ENCODE results near the gene TAF3.

The TAF3 gene

DNA sequence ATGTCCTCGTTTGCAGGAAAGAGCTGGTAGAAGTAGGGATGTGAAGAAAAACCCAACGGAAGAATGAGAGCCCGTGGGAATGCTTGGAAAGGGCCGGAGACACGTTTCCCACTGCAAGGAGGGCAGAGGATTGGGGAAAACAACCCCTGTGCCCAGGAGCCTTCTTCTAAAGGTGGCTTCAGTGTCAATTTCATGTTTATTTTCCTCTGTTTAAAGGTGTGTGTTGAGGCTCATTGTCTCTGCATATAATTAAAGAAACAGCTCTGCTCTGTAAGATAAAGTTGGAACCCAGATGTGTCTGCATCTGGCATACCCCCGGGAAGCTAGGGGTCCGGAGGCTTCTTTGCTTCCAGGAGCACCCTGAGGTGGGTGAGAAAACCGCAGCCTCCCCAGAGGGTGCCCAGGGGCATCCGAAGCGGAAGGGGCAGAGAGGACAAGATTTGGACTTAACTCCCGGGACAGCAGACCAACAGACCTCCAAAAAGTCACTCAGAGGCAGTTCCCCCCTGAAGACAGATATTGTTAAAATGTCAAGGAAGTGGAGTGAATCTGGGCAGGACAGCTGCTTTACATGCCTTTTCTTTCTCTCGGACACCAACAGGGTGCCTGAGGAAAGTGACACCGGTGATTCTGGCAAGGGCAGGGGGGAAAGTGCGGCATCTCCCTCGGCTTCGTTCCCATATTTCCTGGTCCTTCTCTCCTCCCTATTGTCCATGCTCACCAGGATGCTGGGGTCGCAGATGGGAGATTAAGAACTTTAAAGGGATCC, 227.6 kb downstream of the TAF3 start:
- no peak for DNase-seq (ENCODE audit: low read depth)

DNA sequence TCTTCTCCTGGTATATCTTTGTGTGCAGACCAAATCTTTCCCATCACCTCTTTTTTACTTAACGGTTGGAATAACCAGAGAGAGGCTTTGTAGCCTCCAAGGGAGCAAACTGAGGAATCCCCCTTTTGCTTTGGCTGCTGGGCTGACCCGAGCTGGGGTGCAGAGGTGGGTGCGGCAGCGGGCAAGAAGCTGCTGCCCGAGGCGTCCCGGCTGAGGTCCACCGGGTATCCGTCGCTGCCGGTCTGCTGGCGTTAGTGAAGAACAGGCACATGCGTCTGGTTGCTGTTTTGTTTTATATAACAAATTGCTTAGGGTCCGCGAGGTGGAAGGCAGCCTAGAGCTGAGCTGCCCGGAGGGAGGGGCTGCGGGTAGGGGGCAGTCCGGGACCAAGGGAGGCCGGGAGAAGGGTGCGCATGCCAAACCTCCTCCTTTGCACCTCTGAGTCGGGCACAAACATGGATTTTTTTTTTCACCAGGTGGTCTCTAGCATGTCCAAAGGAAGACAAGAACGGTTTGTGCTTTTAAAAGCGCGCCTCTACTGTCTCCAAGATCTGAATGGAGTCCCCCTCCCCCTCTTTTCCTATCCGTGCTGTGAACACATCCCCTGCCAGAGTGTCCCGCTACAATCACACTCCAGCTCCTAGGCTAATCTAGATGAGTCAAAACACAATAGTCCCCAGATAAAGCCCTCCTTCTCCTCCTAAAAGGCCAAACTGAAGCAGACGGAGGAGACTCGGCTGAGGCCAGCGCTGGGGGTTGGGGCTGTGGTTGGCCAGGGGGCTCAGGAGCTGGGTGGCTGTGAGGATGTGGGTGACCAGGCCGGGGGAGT, 229.4 kb downstream of the TAF3 start:
- no peak for DNase-seq (ENCODE audit: low read depth)

DNA sequence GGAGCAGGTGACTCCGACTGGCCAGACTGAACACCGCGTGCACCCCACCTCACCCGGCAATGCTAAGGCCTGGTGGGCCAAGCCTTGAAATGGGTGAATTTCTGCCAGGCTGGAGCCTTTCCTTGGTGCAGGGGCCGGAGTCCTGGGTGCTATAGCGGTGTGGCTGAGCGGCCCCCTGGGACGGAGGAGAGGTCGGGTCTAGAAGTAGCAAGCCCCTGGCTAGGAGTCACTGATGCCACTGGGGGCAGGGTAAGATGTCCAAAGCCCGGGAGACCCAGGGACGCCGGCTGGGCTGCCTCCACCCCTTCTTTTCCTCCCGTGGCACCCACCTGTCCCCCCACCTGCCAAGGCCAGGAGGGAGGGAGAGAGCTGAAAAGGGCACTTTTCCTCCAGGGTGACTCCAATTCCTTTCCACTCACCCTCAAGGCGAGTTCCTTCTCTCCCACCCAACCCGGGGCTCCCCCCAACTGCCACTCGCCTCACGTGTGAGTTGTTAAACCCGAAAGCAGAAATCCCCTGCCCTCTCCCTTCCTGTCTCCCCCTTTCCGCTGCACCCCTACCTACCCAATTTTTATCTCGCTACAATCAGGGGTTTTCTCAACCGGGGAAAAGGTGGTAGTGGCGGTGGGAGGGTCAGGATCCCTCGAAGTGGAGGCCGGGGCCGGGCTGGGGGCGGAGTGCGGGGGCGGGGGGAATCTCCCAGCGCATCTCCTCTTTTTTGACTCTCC, 230.1 kb downstream of the TAF3 start:
- no peak for DNase-seq (ENCODE audit: low read depth)

DNA sequence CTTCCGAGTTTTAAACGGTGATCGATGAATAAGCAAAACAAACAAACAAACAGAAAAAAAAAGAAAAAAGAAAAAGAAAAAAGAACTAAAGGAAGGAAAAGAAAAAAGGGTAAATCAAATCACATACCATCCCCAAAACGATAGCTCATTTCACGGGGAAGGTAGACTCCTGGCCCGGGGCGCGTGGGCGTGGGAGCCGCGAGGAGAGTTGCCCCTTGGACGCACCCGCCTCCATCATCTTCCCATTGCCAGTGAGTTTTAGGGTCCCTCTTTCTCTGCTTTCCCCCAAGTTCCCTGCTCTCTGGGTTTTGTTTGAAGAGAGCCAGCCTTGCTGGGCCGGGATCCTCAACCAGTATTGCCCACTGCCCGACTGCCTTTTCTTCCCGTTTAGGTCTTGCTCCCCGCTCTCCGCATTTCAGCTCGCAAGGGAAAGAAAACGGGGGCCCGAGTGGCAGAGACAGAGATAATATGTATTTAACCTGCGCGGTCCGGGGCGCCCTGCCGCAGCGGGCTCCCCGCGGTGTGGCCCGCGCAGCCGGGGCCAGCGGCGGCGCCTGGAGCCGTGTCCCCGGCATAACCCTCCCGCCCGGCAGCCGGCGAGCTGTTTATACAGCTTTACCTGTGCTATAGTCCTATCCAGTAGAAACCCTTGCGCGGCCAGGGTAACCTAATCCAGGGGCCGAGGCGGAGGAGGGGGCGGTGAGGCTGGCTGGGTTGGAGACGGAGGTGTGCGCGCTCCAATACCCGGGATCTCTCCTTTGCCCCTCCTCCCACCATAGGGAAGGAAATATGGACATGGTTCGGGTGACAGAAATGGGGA, 230.9 kb downstream of the TAF3 start:
- no peak for DNase-seq (ENCODE audit: low read depth)

DNA sequence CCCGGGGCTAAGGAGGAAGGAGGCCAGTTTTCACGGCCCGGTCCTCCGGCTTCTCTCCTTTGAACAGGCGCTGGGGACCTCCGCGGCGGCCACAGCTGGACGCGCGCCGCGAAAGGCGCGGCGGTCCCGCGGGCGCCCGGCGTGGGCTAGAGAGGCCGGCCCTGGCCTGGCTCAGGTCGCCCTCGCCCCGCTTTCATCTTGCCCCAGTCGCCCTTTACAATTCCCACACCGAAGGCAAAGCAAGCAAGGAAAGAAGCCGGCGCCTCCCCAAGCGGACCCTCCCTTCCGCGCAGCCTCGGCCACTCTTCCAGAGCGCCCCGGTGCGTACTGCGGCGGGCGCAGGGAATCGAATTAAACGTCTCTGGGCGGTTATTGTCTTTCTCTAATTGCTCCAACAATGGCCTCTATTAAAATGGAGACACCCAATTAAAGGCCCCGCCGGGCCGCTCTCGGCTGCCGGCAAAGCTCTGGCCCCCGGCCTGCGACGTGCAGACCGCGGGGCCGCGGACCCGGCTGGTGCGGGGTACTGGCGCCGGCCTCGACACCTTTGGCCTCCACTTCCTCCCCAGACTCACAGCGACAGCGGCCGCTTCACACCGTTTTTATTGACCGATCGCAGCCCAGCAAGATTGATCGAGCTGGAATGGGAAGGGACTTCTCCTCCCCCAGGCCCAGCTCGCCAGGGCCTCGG, 231.7 kb downstream of the TAF3 start:
- DNase-seq (ENCODE audit: low read depth) = no peak

DNA sequence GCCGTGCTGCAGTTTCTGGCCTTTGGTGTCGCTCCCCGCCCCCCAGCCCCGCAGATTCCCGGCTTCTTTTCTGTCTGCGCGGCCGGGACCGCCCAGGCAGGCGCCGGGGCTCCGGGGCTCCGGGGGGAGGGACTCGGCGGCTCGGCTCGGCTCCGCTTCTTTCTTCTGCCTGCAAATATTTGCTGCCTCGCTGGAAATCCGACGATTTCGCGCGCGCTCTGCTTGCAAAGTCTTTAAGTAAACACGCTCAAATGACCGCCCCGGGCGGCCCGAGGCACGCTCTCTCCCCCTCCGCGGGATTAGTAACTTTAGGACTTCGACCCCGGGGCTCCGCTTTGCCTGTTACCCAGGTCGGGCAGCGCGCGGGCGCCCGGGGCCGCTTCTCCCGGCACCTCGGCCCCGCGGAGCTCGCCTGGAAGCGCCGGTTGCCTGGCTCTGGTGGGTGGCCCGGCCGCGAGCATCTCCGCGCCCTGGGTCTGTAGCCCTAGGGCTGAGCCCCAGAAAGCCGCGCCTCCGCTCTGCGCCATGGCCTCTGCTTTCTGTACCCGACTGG, 232.3 kb downstream of the TAF3 start:
- DNase-seq (ENCODE audit: low read depth) = no peak

DNA sequence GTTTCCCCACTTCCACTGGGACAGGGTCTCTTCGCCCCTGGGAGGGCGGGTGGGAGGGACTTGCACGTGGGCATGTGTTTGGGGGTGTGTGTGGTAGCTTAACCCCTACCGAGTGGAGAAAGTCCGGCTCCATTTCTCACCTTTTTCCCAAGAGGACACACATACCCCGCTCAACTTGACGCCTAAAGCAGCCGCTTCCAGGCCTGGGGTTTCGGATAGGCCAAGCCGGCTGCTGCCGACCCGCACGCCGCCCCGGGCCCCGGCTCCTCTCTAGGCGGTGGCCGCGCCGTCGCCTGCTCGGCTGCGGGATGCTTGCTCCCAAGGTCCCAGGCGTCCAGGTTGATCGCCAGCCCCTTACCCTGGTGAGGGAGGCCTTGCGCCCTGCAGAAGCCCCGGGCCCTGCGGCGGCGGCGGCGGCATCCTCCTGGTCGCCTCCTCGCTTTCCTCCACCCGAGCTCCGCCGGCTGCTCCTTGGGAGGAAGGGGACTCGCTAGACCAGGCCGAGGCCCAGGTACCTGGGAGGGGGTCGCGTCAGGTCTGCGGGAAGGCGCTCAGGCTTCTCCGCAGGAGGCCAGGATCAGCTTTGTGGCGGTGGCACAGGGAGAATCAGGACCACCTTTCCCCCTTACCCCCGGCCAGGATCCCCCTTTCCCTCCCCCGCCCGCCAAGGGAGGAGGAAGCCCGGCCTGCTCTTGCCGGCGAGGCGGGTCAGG, 233.0 kb downstream of the TAF3 start:
- no peak for DNase-seq (ENCODE audit: low read depth)

DNA sequence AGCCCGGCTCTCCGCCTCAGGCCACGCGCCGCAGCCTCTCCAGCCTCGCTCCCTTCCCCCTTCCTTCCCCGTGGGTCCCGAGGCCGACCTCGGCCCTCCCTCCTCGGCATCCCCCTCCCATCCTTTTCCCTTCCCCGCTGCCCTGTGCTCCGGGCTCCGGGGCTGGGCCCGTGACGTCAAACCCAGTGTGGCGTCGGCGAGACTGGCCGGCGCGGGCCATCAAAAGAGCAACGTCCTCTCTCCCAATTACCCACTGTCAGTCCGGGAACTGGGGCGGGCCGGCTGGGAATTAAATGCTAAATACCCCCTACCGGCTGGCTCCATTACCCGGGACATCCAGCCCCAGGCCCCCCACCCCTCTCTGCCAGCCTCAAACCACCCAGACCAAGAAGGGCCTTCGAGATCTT, 233.5 kb downstream of the TAF3 start:
- DNase-seq (ENCODE audit: low read depth) = no peak

DNA sequence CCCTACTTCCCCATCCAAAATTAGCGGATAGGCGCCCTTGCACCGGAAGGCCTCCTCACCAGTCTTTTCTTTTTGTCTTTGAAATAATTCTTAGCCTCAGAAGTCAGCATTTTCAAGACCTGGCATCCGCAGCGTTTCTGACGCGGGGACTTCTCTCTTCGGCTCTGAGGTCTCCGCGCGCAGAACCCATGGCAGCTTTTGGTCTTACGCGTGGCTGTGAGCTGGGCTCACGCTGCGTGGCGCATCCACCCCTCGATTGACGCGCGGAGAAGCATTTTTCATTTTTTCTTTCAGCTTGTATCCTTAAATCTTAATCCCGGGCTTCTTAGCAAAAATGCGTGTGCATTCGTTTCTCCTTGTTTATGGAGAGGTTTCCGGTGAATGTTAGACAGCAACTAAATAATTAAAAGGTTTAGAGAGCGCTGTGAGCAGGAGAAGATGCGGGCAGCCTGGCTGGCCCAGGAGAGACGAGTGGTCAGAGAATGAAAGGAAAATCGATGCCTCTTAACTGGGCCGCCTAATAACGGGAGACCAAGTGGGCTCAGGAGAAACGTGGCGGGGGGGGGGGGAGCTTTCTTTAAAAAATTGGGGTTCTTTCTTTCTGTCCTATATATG, 234.1 kb downstream of the TAF3 start:
- no peak for DNase-seq (ENCODE audit: low read depth)

DNA sequence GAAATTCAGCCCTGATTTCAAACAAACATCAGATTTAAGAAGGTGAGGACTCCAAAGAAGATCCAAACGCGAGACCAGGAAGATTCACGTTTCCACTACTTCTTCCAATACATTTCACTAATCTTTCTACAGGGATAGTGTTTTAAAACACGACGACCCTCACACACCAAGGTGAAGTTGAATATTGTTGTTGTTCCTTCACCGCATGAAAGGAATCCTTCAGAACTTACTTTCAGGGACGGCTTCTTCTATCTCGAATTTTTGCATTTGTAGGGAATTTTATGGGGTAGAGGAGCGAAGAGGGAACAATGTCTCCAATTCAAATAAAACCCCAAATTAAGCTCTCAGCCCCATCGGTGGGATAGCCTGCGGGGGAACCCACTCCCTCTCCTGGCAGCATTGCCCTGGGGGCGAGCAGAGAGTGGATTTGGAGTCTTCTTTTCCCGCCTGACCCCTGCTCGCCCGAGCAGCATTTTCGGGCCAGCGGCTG, 234.7 kb downstream of the TAF3 start:
- DNase-seq (ENCODE audit: low read depth) = no peak

DNA sequence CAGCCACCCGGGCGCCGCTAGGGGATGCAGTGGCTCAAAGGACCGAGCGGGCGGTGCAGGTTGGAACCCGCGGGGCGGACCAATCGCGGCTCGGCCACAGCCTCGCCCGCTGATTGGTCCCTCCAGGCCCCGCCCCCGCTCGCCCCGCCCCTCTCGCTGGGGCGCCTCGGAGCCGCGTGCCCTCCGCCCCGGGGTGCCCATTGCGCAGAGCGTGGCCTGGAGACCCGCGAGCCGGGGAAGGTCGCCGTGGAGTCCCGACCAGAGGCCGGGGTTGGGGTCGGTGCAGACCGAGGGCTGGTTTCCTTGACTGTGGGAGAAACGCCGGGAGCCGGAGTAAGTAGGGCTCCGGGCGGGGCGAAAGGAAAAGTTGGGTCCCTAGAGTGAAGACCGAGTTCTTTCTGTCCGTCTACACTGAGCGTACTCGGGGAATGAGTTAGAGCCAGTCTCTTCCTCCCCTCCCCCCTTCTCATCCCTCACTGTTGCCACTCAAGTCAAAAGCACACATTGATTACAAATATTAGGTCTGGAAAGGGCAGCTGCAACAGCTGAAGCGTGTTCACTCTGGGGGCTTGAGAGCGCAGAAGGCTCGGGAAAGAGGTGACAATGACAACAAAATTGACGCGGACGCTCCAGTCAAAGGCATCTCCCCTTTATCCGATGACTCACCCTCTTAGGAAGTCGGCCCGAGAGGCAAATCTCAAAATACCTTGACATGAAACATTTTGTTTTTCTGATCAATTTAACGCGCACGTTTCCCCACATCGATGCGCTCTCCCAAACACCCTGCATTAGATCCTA, 235.3 kb downstream of the TAF3 start:
- no peak for DNase-seq (ENCODE audit: low read depth)

DNA sequence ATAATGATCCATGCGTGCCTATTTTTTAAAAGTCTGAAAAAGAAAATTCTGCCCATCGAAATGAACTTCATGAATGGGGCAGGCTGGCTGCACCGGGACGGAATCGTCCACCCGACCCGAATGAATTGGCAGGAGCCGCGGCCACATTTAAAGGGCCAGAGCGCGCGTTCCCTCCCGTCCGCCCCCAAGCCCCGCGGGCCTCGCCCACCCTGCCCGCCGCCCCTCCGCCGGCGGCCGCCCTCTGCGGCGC, 235.9 kb downstream of the TAF3 start:
- no peak for DNase-seq (ENCODE audit: low read depth)

DNA sequence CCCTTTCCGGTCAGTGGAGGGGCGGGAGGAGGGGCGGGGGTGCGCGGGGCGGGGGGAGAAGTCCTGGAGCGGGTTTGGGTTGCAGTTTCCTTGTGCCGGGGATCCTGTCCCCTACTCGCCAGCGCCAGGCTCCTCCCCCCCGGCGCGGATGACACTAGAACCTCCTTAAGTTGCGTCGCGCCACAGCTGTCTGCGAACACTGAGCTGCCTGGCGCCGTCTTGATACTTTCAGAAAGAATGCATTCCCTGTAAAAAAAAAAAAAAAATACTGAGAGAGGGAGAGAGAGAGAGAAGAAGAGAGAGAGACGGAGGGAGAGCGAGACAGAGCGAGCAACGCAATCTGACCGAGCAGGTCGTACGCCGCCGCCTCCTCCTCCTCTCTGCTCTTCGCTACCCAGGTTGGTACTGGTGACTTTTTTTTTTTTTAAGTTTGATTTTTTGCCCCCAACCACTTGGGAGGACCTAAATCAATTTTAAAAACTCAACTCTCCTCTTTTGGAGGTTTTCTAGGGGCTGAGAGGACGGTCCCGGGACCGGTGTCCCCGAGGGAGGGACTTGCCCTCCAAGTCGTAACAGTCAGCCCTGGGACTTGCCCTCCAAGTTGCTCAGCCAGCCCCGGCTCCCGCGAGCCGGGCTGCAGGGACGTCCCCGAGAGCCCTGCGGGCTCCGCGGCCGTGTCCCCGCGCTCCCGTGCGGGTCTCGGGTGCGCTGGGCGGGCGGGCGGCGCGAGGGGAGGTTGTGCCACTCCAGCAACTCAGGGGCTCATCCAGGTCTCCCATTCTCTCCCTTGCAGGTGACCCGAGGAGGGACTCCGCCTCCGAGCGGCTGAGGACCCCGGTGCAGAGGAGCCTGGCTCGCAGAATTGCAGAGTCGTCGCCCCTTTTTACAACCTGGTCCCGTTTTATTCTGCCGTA, 236.4 kb downstream of the TAF3 start, which contains the start of gene GATA3:
Gene GATA3, plus strand, starts transcription at position 195 of the 914 bp plus-strand sequence. CDS start 968 bp downstream, outside the sequence.
- DNase-seq (ENCODE audit: low read depth) = no peak

DNA sequence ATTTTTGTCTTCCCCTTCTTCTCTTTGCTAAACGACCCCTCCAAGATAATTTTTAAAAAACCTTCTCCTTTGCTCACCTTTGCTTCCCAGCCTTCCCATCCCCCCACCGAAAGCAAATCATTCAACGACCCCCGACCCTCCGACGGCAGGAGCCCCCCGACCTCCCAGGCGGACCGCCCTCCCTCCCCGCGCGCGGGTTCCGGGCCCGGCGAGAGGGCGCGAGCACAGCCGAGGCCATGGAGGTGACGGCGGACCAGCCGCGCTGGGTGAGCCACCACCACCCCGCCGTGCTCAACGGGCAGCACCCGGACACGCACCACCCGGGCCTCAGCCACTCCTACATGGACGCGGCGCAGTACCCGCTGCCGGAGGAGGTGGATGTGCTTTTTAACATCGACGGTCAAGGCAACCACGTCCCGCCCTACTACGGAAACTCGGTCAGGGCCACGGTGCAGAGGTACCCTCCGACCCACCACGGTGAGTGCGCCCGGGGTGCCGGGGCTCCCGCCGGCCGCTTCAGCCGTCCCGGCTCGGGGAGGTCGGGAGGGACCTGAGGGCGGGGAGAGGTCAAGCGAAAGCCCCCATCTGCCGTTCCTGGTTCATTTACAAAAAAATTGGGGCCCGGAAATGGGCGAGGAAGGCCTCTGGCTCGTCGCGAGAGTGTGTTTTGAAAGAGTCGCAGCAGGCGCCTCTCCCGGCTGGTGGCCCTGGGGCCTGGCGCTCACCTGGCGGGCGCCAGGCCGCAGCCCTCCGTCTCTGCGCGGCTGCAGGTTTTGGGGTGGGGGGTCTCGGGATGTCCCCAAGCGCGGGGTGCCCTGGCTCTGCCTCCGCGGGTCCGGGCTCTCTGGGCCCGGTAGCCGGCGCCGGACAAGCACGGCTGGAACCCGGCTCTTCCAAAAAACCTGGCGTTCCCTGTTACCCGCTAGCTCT, 237.4 kb downstream of the TAF3 start:
- DNase-seq (ENCODE audit: low read depth) = no peak

DNA sequence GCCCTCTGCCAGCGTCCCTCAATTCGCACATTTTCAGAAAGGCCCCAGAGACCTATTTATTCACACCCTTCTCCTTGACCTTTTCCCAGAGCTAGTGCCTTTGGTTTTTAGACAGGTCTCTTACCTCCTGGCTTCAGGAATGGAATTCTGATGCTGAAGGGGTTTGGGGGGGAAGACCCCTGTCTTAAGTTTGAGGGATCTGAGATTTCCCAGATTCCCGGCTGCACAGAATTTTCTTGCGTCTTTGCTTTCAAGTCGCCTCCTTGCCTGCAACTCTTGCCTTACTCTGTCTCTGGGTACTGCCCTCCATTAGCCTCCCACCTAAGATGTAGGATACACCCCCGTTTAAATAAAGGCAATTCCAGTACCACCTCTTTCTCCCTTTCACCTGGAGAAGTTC, 238.1 kb downstream of the TAF3 start:
- no peak for DNase-seq (ENCODE audit: low read depth)

DNA sequence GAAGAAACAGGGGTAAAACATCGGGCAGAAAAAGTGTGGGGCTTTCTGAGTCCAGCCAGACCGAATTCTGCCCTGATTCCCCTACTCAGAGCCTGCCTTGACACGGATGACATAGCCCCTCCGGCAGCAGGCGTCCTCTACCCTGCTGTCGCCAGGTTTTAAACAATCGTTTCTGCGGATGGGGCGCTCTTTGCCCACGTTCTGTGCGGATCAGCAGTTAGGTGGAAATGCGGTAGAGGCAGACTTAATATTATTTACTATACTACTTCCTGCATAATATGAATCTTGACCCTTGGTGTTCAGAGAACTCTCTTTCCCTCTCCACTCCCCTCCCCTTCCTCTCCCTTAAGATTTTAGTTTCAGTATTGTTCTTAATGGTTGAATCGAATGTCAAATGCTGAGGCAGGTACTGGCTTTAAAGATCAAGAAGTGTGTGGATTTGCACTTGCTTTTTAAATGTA, 238.6 kb downstream of the TAF3 start:
- no peak for DNase-seq (ENCODE audit: low read depth)

Measured in HS-5 (cell line).